Adrenal gland (tissue), 12 donors: ENCODE measurements around the gene PTPRN2. TPM values are rescaled to one million over a fixed set of nuclear protein-coding genes. Genes with fewer than 3 reads are reported as not detected.

Experiments
- DNase-seq, 7 donors: peaks; one replicate each; pipeline ENCODE4 v3.0.0-alpha.2; 2019 to 2020
- H3K27ac ChIP-seq, 5 donors: fragments of 200-600 bp; sonication (generic) in 4 of 5; 1 replicate in 3 of 5; 2 replicates in 2 of 5; pipeline versions ENCODE4 v1.5.1 to v1.8.0; 2016 to 2020; ENCODE audit warnings: mild to moderate bottlenecking in 1 of 5
- H3K27me3 ChIP-seq: fragments of 200-600 bp; 2 replicates; pipeline ENCODE4 v1.8.0; 2021
- H3K36me3 ChIP-seq, 2 donors: fragments of 200-600 bp; replicated peaks in 1 of 2; 1 replicate in 1 of 2; 2 replicates in 1 of 2; pipeline versions ENCODE4 v1.5.1 to v1.8.0; 2018 to 2022
- H3K4me1 ChIP-seq, 2 donors: fragments of 200-600 bp; replicated peaks in 1 of 2; 1 replicate in 1 of 2; 2 replicates in 1 of 2; pipeline versions ENCODE4 v1.5.1 to v1.8.0; 2018 to 2021
- H3K4me3 ChIP-seq, 4 donors: fragments of 200-600 bp; sonication (generic) in 3 of 4; one replicate each; pipeline ENCODE4 v1.5.1; 2016 to 2018
- H3K9me3 ChIP-seq, 3 donors: fragments of 200-600 bp; sonication (generic) in 1 of 3; replicated peaks in 1 of 3; 1 replicate in 2 of 3; 2 replicates in 1 of 3; pipeline versions ENCODE4 v1.5.1 to v1.8.0; 2016 to 2021
- CTCF ChIP-seq, 6 experiments: fragments of 450-650 bp in 4 of 6; fragments of 200-600 bp in 2 of 6; sonication (generic) in 1 of 6; IDR thresholded peaks; 1 replicate in 5 of 6; 2 replicates in 1 of 6; pipeline versions ENCODE4 v1.5.1 to v1.8.0; 2016 to 2021; ENCODE audit warnings: antibody characterized with exemption in 6 of 6, mild to moderate bottlenecking in 2 of 6, moderate library complexity in 1 of 6
- POLR2A ChIP-seq, 2 donors: fragments of 450-650 bp; IDR thresholded peaks; one replicate each; pipeline ENCODE4 v1.6.1; 2017; ENCODE audit warnings: antibody characterized with exemption in 2 of 2, mild to moderate bottlenecking in 2 of 2, moderate library complexity in 1 of 2
- WGBS, 4 donors: extraction: QIAGEN DNeasy Blood & Tissue Kit in 2 of 4; methylation state at CpG; one replicate each; pipeline versions ENCODE4 v1.1.5 to v1.1.7; 2013 to 2017; 5-methylcytosine and 5-hydroxymethylcytosine counted together
- intact Hi-C, 2 donors: fragments of 100-400 bp; cut with DNase I; formaldehyde crosslinking; loops; one replicate each; pipeline versions ENCODE4 v1.14.1 to v1.15.0; 2022 to 2023
- polyA plus RNA-seq, 3 donors: library from polyadenylated mRNA; stranded (reverse); fragments of 200-250 nt in 2 of 3; fragments of 350-450 nt in 1 of 3; fragmentation: Illumina TruSeq in 1 of 3; extraction: RNeasy Lipid Tissue Mini Kit (QIAGEN cat#74804) in 1 of 3; gene quantifications; one replicate each; pipeline ENCODE4 v1.2.3, GENCODE V29; 2013 to 2014
- total RNA-seq, 9 donors: library from RNA; depleted of rRNA in 4 of 9; stranded (reverse); fragments of >200 nt in 4 of 9; fragments of 120-200 nt in 1 of 9; fragmentation: NEBNext Ultra II Directional in 1 of 9; extraction: Animal tissue kit (Norgen Biotek cat#: 25700) in 1 of 9; gene quantifications; one replicate each; pipeline versions ENCODE4 v1.1.0 to v1.2.4, GENCODE V29; 2013 to 2023
- donor health status: healthy with polysubstance abuse.
- donor health status: Bipolar disorder and iron deficiency.
- donor health status: DM: yes; HTN: yes; CAD: no.
- donor health status: DM: no; HTN: no; CAD: no.
- donor health status: DM: no; HTN: no; CAD: no.
- donor health status: DM: yes; HTN: yes; CAD: no.

The PTPRN2 gene
- total and polyA plus RNA-seq, 12 donors: 2.2 to 16.2 (median 3.4) TPM

DNA sequence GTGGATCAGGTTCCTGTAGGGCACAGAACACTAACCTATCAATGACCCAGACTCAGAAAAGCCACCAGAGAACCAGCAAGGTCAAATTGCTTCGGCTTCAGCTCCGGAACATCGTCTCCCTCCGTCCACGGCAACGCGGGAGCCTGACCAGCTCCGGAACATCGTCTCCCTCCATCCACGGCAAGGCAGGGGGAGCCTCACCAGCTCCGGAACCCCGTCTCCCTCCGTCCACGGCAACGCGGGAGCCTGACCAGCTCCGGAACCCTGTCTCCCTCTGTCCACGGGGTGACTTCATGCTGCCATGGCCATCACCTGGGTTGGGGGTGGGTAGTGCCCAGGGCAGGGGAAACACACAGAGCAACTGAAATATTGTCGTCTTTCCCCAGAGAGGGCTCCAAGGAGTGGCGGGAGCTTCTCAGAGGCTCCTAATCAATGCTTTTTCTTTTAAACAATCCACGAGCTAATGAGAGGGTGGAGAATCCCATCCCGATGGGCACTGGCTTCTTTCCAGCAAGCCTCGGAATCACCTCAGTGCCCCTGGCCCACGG lies 847.3 kb downstream of the PTPRN2 start:
- DNase-seq: no peak
- no peaks in the 10 kb centered on the region for H3K4me1 ChIP-seq
- peaks cover 4% of the 10 kb centered on the region for H3K27me3 ChIP-seq
- TF ChIP-seq CTCF (IDR thresholded peaks at IDR 0.05) (no peak), POLR2A (IDR thresholded peaks at IDR 0.05) (no peak)
- no peak overlapping the region for H3K27ac ChIP-seq
- no peaks in the 10 kb centered on the region for H3K36me3 ChIP-seq
- intact Hi-C loops: no loop called here
- no peaks in the 10 kb centered on the region for H3K9me3 ChIP-seq
- H3K4me3 ChIP-seq: no peak overlapping the region
- 78 to 83% (median 82%) methylated on average over 15 to 24 of the region's 24 CpGs for WGBS, 4 donors

DNA sequence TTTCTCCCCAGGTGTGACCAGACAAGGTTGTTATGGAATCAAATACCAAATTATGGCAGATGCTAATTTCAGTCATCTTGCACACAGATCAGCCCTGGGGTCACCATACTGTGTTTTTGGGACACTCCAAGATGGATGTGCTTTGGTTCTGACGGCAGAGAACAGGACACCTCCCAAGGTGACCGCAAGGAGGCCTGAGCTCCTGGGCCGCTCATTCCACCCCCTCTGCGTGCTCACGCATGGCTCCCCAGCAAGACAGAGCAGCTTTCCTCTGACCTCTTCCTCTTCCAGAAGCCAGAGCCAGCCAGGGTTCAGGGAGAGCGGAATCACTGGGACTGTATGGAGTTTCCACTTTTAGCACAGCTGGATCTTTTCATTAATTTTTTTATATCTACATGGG lies 848.0 kb downstream of the PTPRN2 start:
- TF ChIP-seq POLR2A (IDR thresholded peaks at IDR 0.05): no peak
- no peak for TF ChIP-seq CTCF (IDR thresholded peaks at IDR 0.05)
- DNase-seq: no peak
- no peaks in the 10 kb centered on the region for H3K4me1 ChIP-seq
- no peaks in the 10 kb centered on the region for H3K9me3 ChIP-seq
- no peak overlapping the region for H3K27ac ChIP-seq
- intact Hi-C loops: no loop called here
- H3K36me3 ChIP-seq: no peaks in the 10 kb centered on the region
- WGBS, 4 donors: 58 to 87% (median 72%) methylated on average over 5 to 6 of the region's 6 CpGs
- H3K27me3 ChIP-seq: peaks cover 4% of the 10 kb centered on the region
- no peak overlapping the region for H3K4me3 ChIP-seq

GRCh38 chr7:157739031-157739430 lies 848.6 kb downstream of the PTPRN2 start:
- WGBS, 4 donors: 66 to 73% (median 70%) methylated on average over 7 to 8 of the region's 8 CpGs
- no peaks in the 10 kb centered on the region for H3K9me3 ChIP-seq
- DNase-seq: no peak
- H3K36me3 ChIP-seq: no peaks in the 10 kb centered on the region
- no peak overlapping the region for H3K4me3 ChIP-seq
- intact Hi-C loops: no loop called here
- peaks cover 4% of the 10 kb centered on the region for H3K27me3 ChIP-seq
- H3K4me1 ChIP-seq: no peaks in the 10 kb centered on the region
- no peak for TF ChIP-seq POLR2A (IDR thresholded peaks at IDR 0.05)
- TF ChIP-seq CTCF (IDR thresholded peaks at IDR 0.05): no peak
- H3K27ac ChIP-seq: no peak overlapping the region

GRCh38 chr7:157738066-157738460 lies 849.6 kb downstream of the PTPRN2 start:
- Histone ChIP-seq H3K36me3 (no peaks in the 10 kb centered on the region), H3K27ac (no peak overlapping the region), H3K4me3 (no peak overlapping the region), H3K9me3 (no peaks in the 10 kb centered on the region), H3K4me1 (no peaks in the 10 kb centered on the region), H3K27me3 (peaks cover 4% of the 10 kb centered on the region)
- no peak for TF ChIP-seq CTCF (IDR thresholded peaks at IDR 0.05)
- TF ChIP-seq POLR2A (IDR thresholded peaks at IDR 0.05): no peak
- WGBS, 4 donors: 12 to 17% (median 15%) methylated on average over 9 to 11 of the region's 11 CpGs
- intact Hi-C loops: no loop called here
- DNase-seq: no peak
